H1 (cell line): ENCODE data around the gene ABI1.

Experiments
- EGR1 ChIP-seq: IDR thresholded peaks from 2 replicates; pipeline ENCODE4 v1.6.1; 2011; ENCODE audit warnings: low read depth, low read length, borderline replicate concordance
- EP300 ChIP-seq, 2 experiments: IDR thresholded peaks; 1 replicate in 1 of 2; 2 replicates in 1 of 2; pipeline ENCODE4 v1.6.1; 2011 to 2012; ENCODE audit warnings: low read depth in 2 of 2, low read length in 2 of 2, mild to moderate bottlenecking in 2 of 2, borderline replicate concordance in 1 of 2, inconsistent platforms in 1 of 2, moderate library complexity in 1 of 2
- EZH2 ChIP-seq: fragments of 200-600 bp; sonication (generic); IDR thresholded peaks from 2 replicates; pipeline ENCODE4 v1.7.1; 2012; ENCODE audit warnings: low read depth, mild to moderate bottlenecking, moderate library complexity, low read length, inconsistent platforms; ENCODE audit not compliant: severe bottlenecking
- FOSL1 ChIP-seq: IDR thresholded peaks from 2 replicates; pipeline ENCODE4 v1.6.1; 2011; ENCODE audit warnings: mild to moderate bottlenecking, low read depth, low read length, moderate library complexity; ENCODE audit not compliant: insufficient read depth
- POLR2A ChIP-seq, 2 experiments: IDR thresholded peaks; 1 replicate in 1 of 2; 2 replicates in 1 of 2; pipeline ENCODE4 v1.6.1; 2011; ENCODE audit warnings: low read depth in 2 of 2, low read length in 2 of 2, mild to moderate bottlenecking in 2 of 2; ENCODE audit errors: control extremely low read depth in 1 of 2
- POLR2AphosphoS5 ChIP-seq: IDR thresholded peaks from 2 replicates; pipeline ENCODE4 v1.6.1; 2011; ENCODE audit warnings: low read depth, low read length
- RAD21 ChIP-seq, 2 experiments: IDR thresholded peaks in 1 of 2; conservative IDR thresholded peaks in 1 of 2; 2 replicates each; pipeline ENCODE4 v1.6.1; 2011; ENCODE audit warnings: low read depth in 2 of 2, low read length in 2 of 2, improper control_type of control experiment in 1 of 2, inconsistent platforms in 1 of 2, mild to moderate bottlenecking in 1 of 2, moderate library complexity in 1 of 2
- SAP30 ChIP-seq: fragments of 300-600 bp; sonication (generic); IDR thresholded peaks from 2 replicates; pipeline ENCODE4 v1.7.1; 2012; ENCODE audit warnings: low read length, moderate library complexity, mild to moderate bottlenecking, inconsistent platforms; ENCODE audit not compliant: insufficient read depth, insufficient replicate concordance
- TF ChIP-seq, protein P1 (sequence below), 3 experiments: IDR thresholded peaks; 1 replicate in 2 of 3; 2 replicates in 1 of 3; pipeline versions ENCODE4 v1.5.1 to v1.6.1; 2011; ENCODE audit warnings: low read length in 3 of 3, mild to moderate bottlenecking in 3 of 3, inconsistent platforms in 2 of 3, low read depth in 1 of 3, moderate library complexity in 1 of 3; ENCODE audit not compliant: insufficient read depth in 1 of 3; ENCODE audit errors: control extremely low read depth in 1 of 3
- TF ChIP-seq, protein P2 (sequence below): IDR thresholded peaks from 2 replicates; pipeline ENCODE4 v1.6.1; 2012; ENCODE audit warnings: inconsistent platforms
- TF ChIP-seq, protein P3 (sequence below): IDR thresholded peaks from 2 replicates; pipeline ENCODE4 v1.6.1; 2011; ENCODE audit warnings: low read depth, mild to moderate bottlenecking, low read length; ENCODE audit not compliant: insufficient read depth

DNA sequence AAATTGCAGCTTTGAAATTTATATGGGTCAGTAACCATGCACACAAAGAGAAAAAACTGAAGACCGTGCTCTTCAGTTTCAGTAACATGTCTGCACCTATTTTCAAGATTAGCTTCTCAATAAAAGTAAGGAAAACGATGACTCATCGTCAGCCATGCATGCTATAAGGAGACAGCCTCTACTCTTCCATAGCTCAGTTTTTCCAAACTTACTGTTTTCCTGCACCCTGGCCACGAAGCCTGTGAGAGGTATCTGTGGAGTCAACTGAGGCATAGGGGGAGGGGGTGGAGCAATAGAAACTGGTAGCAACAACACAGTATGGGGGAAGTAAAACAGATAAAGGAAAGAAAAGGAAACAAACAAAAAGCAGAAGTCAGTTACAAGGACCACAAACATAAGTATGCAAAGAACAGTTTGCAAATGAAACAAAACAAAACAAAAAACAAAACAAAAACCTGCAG lies 105.3 kb downstream of the ABI1 start:
- TF ChIP-seq EZH2, result no peak
- TF ChIP-seq, protein P1, sequence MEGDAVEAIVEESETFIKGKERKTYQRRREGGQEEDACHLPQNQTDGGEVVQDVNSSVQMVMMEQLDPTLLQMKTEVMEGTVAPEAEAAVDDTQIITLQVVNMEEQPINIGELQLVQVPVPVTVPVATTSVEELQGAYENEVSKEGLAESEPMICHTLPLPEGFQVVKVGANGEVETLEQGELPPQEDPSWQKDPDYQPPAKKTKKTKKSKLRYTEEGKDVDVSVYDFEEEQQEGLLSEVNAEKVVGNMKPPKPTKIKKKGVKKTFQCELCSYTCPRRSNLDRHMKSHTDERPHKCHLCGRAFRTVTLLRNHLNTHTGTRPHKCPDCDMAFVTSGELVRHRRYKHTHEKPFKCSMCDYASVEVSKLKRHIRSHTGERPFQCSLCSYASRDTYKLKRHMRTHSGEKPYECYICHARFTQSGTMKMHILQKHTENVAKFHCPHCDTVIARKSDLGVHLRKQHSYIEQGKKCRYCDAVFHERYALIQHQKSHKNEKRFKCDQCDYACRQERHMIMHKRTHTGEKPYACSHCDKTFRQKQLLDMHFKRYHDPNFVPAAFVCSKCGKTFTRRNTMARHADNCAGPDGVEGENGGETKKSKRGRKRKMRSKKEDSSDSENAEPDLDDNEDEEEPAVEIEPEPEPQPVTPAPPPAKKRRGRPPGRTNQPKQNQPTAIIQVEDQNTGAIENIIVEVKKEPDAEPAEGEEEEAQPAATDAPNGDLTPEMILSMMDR (IDR thresholded peaks at IDR 0.05; ENCODE audit: control extremely low read depth in 1 of 3, insufficient read depth in 1 of 3, low read depth in 1 of 3, low read length in 3 of 3), result no peak
- TF ChIP-seq EGR1, result no peak
- TF ChIP-seq POLR2AphosphoS5, result no peak
- no peak for TF ChIP-seq SAP30
- TF ChIP-seq, protein P2, sequence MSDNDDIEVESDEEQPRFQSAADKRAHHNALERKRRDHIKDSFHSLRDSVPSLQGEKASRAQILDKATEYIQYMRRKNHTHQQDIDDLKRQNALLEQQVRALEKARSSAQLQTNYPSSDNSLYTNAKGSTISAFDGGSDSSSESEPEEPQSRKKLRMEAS, result no peak
- no peak for TF ChIP-seq EP300 (IDR thresholded peaks at IDR 0.05; ENCODE audit: borderline replicate concordance in 1 of 2, low read depth in 2 of 2, low read length in 2 of 2)
- TF ChIP-seq RAD21 (IDR thresholded peaks at IDR 0.05 in 1 of 2, conservative IDR thresholded peaks at IDR 0.05 in 1 of 2; ENCODE audit: low read depth in 2 of 2, low read length in 2 of 2), result no peak
- TF ChIP-seq POLR2A (IDR thresholded peaks at IDR 0.05; ENCODE audit: control extremely low read depth in 1 of 2, low read depth in 2 of 2, low read length in 2 of 2), result no peak
- TF ChIP-seq, protein P3, sequence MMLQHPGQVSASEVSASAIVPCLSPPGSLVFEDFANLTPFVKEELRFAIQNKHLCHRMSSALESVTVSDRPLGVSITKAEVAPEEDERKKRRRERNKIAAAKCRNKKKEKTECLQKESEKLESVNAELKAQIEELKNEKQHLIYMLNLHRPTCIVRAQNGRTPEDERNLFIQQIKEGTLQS, result no peak
- TF ChIP-seq FOSL1, result no peak
